Tibial nerve (tissue), 4 donors: ENCODE results near the gene CANT1. TPM values are rescaled to one million over a fixed set of nuclear protein-coding genes. Genes with fewer than 3 reads are reported as not detected.
A peak's percentile ranks its signal among the peaks of the same experiment; 100 is the strongest.

Source experiments
- DNase-seq, 2 donors: peaks; one replicate each; pipeline ENCODE4 v3.0.0-alpha.2; 2019; ENCODE audit warnings: low spot score in 2 of 2
- H3K27ac ChIP-seq, 4 donors: fragments of 200-600 bp; sonication (generic) in 3 of 4; one replicate each; pipeline ENCODE4 v1.5.1; 2017 to 2019; ENCODE audit warnings: mild to moderate bottlenecking in 1 of 4
- H3K27me3 ChIP-seq, 2 donors: fragments of 200-600 bp; sonication (generic) in 1 of 2; one replicate each; pipeline versions ENCODE4 v1.5.1 to v1.6.0; 2017 to 2019
- H3K36me3 ChIP-seq, 3 donors: fragments of 200-600 bp; sonication (generic); one replicate each; pipeline ENCODE4 v1.5.1; 2018 to 2019
- H3K4me1 ChIP-seq, 4 donors: fragments of 200-600 bp; sonication (generic) in 3 of 4; one replicate each; pipeline ENCODE4 v1.5.1; 2017 to 2019
- H3K4me3 ChIP-seq, 4 donors: fragments of 200-600 bp; sonication (generic) in 3 of 4; one replicate each; pipeline ENCODE4 v1.5.1; 2017 to 2019; ENCODE audit warnings: mild to moderate bottlenecking in 1 of 4, moderate library complexity in 1 of 4
- H3K9me3 ChIP-seq, 4 donors: fragments of 200-600 bp; sonication (generic) in 3 of 4; one replicate each; pipeline ENCODE4 v1.5.1; 2017 to 2019
- CTCF ChIP-seq, 5 experiments: fragments of 200-600 bp in 3 of 5; fragments of 450-650 bp in 2 of 5; sonication (generic) in 3 of 5; IDR thresholded peaks; one replicate each; pipeline ENCODE4 v1.5.1; 2016 to 2019; ENCODE audit warnings: antibody characterized with exemption in 5 of 5, mild to moderate bottlenecking in 3 of 5, moderate library complexity in 2 of 5
- EP300 ChIP-seq, 2 donors: sonication (generic); formaldehyde crosslinking; IDR thresholded peaks; one replicate each; pipeline ENCODE4 v1.6.1; 2017; ENCODE audit warnings: antibody characterized with exemption in 2 of 2, mild to moderate bottlenecking in 1 of 2
- POLR2A ChIP-seq, 2 donors: fragments of 450-650 bp; IDR thresholded peaks; one replicate each; pipeline ENCODE4 v1.6.1; 2017; ENCODE audit warnings: antibody characterized with exemption in 2 of 2, mild to moderate bottlenecking in 2 of 2, moderate library complexity in 2 of 2
- WGBS, 2 donors: methylation state at CpG; one replicate each; pipeline ENCODE4 v1.1.5; 2018; 5-methylcytosine and 5-hydroxymethylcytosine counted together
- total RNA-seq, 4 donors: library from RNA; depleted of rRNA; stranded (reverse); fragments of >200 nt; gene quantifications; one replicate each; pipeline ENCODE4 v1.1.0, GENCODE V29; 2016

CANT1 gene
- total RNA-seq, 4 donors from 2014 or later = 21.0 to 27.3 (median 25.5) TPM

GRCh38 chr17:79006794-79007503, 2.6 kb downstream of the CANT1 start:
- Histone ChIP-seq H3K4me1 (peaks cover 0 to 52% (median 23%) of the 10 kb centered on the region in 4 donors), H3K27me3 (no peaks in the 10 kb centered on the region), H3K36me3 (peaks cover 0 to 13% (median 0%) of the 10 kb centered on the region in 3 donors), H3K27ac (no peak overlapping the region), H3K4me3 (no peak overlapping the region), H3K9me3 (no peaks in the 10 kb centered on the region)
- DNase-seq = no peak
- WGBS, 2 donors = 78 to 79% methylated on average over 19 of the region's 19 CpGs
- no peak for TF ChIP-seq POLR2A (IDR thresholded peaks at IDR 0.05)
- no peak for TF ChIP-seq CTCF (IDR thresholded peaks at IDR 0.05)
- no peak for TF ChIP-seq EP300 (IDR thresholded peaks at IDR 0.05)

- H3K4me3 ChIP-seq = no peak overlapping the region
- WGBS, 2 donors = 78 to 89% methylated on average over 7 to 8 of the region's 8 CpGs
Measured at GRCh38 chr17:79006046-79006445, 3.5 kb downstream of the CANT1 start.

GRCh38 chr17:79005063-79005861, 4.3 kb downstream of the CANT1 start:
- H3K4me1 ChIP-seq = peaks cover 0 to 49% (median 22%) of the 10 kb centered on the region in 4 donors
- 68 to 71% methylated on average over 12 of the region's 12 CpGs for WGBS, 2 donors
- no peak for TF ChIP-seq EP300 (IDR thresholded peaks at IDR 0.05)
- no peak for TF ChIP-seq CTCF (IDR thresholded peaks at IDR 0.05)
- TF ChIP-seq POLR2A (IDR thresholded peaks at IDR 0.05) = no peak
- no peaks in the 10 kb centered on the region for H3K27me3 ChIP-seq
- DNase-seq = no peak
- no peak overlapping the region for H3K4me3 ChIP-seq
- H3K9me3 ChIP-seq = no peaks in the 10 kb centered on the region
- peaks cover 0 to 28% (median 0%) of the 10 kb centered on the region in 3 donors for H3K36me3 ChIP-seq
- H3K27ac ChIP-seq = peak overlapping the region in 2 of 4 donors; percentile 10 to 66

More at GRCh38 chr17:79006046-79006445, 3.5 kb downstream of the CANT1 start:
- no peaks in the 10 kb centered on the region for H3K27me3 ChIP-seq
- no peak for TF ChIP-seq CTCF (IDR thresholded peaks at IDR 0.05)
- TF ChIP-seq POLR2A (IDR thresholded peaks at IDR 0.05) = no peak
- TF ChIP-seq EP300 (IDR thresholded peaks at IDR 0.05) = no peak
- H3K36me3 ChIP-seq = peaks cover 0 to 20% (median 0%) of the 10 kb centered on the region in 3 donors
- peak overlapping the region in 2 of 4 donors; percentile 10 to 66 for H3K27ac ChIP-seq
- no peaks in the 10 kb centered on the region for H3K9me3 ChIP-seq
- H3K4me1 ChIP-seq = peaks cover 0 to 52% (median 23%) of the 10 kb centered on the region in 4 donors
- DNase-seq = no peak

- Histone ChIP-seq H3K4me1 (peaks cover 0 to 48% (median 18%) of the 10 kb centered on the region in 4 donors), H3K36me3 (peaks cover 0 to 38% (median 0%) of the 10 kb centered on the region in 3 donors), H3K27ac (peak overlapping the region in 1 of 4 donors; percentile 14), H3K4me3 (no peak overlapping the region), H3K9me3 (no peaks in the 10 kb centered on the region), H3K27me3 (no peaks in the 10 kb centered on the region)
- 70 to 74% methylated on average over 3 of the region's 3 CpGs for WGBS, 2 donors
- DNase-seq = no peak
- no peak for TF ChIP-seq CTCF (IDR thresholded peaks at IDR 0.05)
- TF ChIP-seq EP300 (IDR thresholded peaks at IDR 0.05) = no peak
- no peak for TF ChIP-seq POLR2A (IDR thresholded peaks at IDR 0.05)
Measured at GRCh38 chr17:79003661-79004411, 5.7 kb downstream of the CANT1 start.
